ENCODE measurements around the gene ADRB2.

DNA sequence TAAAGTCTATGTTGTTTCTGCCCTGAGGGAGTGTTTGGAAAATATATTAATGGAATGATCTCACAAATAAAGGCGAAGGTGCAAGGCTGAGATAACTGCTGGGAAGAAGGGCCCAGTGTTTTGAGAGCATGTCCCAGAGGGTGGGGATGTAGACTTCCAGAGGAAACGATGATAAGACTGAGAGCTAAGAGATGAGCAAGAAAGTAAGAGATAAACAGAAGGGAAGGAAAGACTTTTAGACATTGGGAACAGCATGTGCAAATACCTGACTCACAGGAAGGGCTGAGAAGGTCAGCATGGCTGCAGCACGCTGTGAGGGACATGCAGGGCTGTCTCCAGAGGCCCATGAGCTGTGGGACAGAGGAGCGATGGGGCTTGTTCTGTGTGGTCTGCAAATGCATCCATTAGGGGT, 19.9 kb upstream of the ADRB2 start:
- TF ChIP-seq, protein P1, sequence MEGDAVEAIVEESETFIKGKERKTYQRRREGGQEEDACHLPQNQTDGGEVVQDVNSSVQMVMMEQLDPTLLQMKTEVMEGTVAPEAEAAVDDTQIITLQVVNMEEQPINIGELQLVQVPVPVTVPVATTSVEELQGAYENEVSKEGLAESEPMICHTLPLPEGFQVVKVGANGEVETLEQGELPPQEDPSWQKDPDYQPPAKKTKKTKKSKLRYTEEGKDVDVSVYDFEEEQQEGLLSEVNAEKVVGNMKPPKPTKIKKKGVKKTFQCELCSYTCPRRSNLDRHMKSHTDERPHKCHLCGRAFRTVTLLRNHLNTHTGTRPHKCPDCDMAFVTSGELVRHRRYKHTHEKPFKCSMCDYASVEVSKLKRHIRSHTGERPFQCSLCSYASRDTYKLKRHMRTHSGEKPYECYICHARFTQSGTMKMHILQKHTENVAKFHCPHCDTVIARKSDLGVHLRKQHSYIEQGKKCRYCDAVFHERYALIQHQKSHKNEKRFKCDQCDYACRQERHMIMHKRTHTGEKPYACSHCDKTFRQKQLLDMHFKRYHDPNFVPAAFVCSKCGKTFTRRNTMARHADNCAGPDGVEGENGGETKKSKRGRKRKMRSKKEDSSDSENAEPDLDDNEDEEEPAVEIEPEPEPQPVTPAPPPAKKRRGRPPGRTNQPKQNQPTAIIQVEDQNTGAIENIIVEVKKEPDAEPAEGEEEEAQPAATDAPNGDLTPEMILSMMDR (IDR thresholded peaks at IDR 0.05; ENCODE audit: insufficient read depth, low read length, poor library complexity, severe bottlenecking): no peak
- TF ChIP-seq EZH2phosphoT487 (conservative IDR thresholded peaks at IDR 0.05; ENCODE audit: low read length): no peak
